Measurements from ENCODE around the gene SPATA31C1. TPM values are rescaled to one million over a fixed set of nuclear protein-coding genes. Genes with fewer than 3 reads are reported as not detected.

Gene SPATA31C1
- not detected in 2 replicates for total RNA-seq

GRCh38 chr9:87917662-87918061, at the start of gene SPATA31C1:
Gene SPATA31C1 (plus strand): TSS chr9:87917962.

GRCh38 chr9:87882627-87883026, 35.1 kb upstream of the SPATA31C1 start, which contains the start of gene SPATA31E1:
Gene SPATA31E1 (plus strand): TSS chr9:87882877. CDS start chr9:87882892, 15 bp downstream.

Other genes starting within 250 kb of the SPATA31C1 start
- gene CTSL, start 191.8 kb upstream of the SPATA31C1 start, total RNA-seq, result 67.6 and 90.8 TPM in 2 replicates
- not detected in 2 replicates for gene SPATA31E1, start 35.1 kb upstream of the SPATA31C1 start, total RNA-seq
- 1.7 and 2.4 TPM in 2 replicates for gene CDK20, start 56.6 kb downstream of the SPATA31C1 start, total RNA-seq
- not detected in 2 replicates for gene SPATA31C2, start 220.5 kb downstream of the SPATA31C1 start, total RNA-seq